Ishikawa (cell line): ENCODE measurements around the gene USP32.

ENCODE experiments used
- CEBPB ChIP-seq: IDR thresholded peaks from 2 replicates; pipeline ENCODE4 v1.6.1; 2012
- FOXM1 ChIP-seq: IDR thresholded peaks from 2 replicates; pipeline ENCODE4 v1.6.1; 2012; ENCODE audit warnings: low read depth, borderline replicate concordance
- MAX ChIP-seq: IDR thresholded peaks from 2 replicates; pipeline ENCODE4 v1.6.1; 2012
- RAD21 ChIP-seq: IDR thresholded peaks from 2 replicates; pipeline ENCODE4 v1.6.1; 2012; ENCODE audit warnings: low read depth
- TCF12 ChIP-seq: IDR thresholded peaks from 2 replicates; pipeline ENCODE4 v1.6.1; 2012; ENCODE audit warnings: low read depth
- USF1 ChIP-seq: IDR thresholded peaks from 2 replicates; pipeline ENCODE4 v1.6.1; 2012

GRCh38 chr17:60278237-60278636 is 113.7 kb downstream of the USP32 start:
- TF ChIP-seq CEBPB, result no peak
- TF ChIP-seq USF1, result no peak
- no peak for TF ChIP-seq TCF12
- no peak for TF ChIP-seq RAD21
- no peak for TF ChIP-seq MAX
- no peak for TF ChIP-seq FOXM1
